Measurements from ENCODE around the gene SOAT1.

DNA sequence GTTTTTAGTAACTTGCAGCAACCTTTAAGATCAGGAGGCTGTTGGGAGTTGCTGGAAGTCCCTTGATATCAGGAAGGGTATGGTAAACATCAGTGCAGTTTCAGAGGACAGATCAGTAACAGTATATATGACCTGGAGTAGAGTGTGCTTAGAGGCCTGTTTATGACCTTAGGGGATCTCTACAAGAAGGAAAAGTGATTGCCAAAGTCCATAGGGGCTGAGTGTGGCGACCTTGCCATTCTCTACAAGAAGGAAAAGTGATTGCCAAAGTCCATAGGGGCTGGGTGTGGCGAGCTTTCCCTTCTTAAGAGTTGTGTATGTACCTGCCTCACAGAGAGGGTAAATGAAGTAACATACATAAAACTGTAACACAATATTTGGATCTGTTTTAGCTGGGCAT, 43.7 kb downstream of the SOAT1 start:
- TF ChIP-seq ZFX (IDR thresholded peaks at IDR 0.05; ENCODE audit: borderline replicate concordance) (no peak), CTCF (IDR thresholded peaks at IDR 0.05) (no peak)

Measured in 22Rv1 (cell line).